GM12891 (cell line): ENCODE measurements around the gene CHCHD6.
A peak's percentile ranks its signal among the peaks of the same experiment; 100 is the strongest.

Experiments used
- DNase-seq: peaks from one replicate; pipeline ENCODE4 v3.0.0; 2011; ENCODE audit warnings: low spot score; ENCODE audit not compliant: insufficient read length
- FAIRE-seq: peaks from 2 replicates; lab custom pipeline; 2011; peaks lifted over from hg19 to GRCh38; lab: Jason Lieb, UNC
- PAX5 ChIP-seq: IDR thresholded peaks from 2 replicates; pipeline ENCODE4 v1.6.1; 2011; ENCODE audit warnings: low read length, moderate library complexity, mild to moderate bottlenecking; ENCODE audit not compliant: insufficient read depth, severe bottlenecking
- POLR2A ChIP-seq: IDR thresholded peaks from 2 replicates; pipeline ENCODE4 v1.6.1; 2011; ENCODE audit warnings: low read depth, low read length, control low read depth
- POLR2AphosphoS5 ChIP-seq: IDR thresholded peaks from 2 replicates; pipeline ENCODE4 v1.6.1; 2011; ENCODE audit warnings: low read depth, low read length, control low read depth
- POU2F2 ChIP-seq: IDR thresholded peaks from 2 replicates; pipeline ENCODE4 v1.6.1; 2011; ENCODE audit warnings: low read depth, mild to moderate bottlenecking, control low read depth, low read length, moderate library complexity
- SPI1 ChIP-seq: IDR thresholded peaks from 2 replicates; pipeline ENCODE4 v1.6.1; 2011; ENCODE audit warnings: low read depth, low read length, control low read depth
- TAF1 ChIP-seq: IDR thresholded peaks from 2 replicates; pipeline ENCODE4 v1.6.1; 2011; ENCODE audit warnings: low read depth, low read length, control low read depth

CHCHD6 gene

DNA sequence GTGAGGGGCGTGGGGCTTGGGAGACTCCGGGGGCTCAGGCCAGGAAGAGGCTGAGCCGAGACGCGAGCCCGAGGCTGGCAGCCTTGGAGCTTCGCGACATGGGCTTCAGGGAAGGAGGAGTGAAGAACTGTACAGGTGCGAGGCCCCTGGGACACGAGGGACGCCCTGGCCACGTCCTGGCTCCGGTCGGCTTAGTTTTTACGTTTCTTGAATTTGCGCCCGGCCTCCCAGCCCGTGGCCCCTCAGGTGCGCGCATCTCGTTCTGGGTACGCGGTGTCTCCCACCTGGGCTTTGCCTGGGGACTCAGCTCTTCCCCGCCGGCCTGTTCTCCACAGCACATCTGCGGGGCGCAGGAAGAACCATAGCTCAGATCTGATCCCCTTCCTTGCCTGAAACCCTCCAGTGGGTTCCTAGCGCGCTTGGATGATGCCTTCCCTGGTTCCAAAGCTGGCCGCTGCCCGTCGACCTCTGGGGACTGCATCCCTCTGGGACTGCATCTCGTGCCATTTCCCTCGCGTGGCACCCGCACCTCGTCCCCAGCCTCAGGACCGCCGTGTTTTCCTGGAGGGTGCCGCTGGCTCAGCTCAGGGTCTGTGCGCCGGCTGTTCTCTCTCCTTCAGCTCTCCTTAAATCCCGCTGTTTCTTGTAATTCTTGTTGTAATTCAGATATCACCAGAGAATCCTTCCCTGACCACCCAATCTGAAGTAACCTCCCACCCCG lies 614 bp downstream of the CHCHD6 start:
- no peak for TF ChIP-seq POU2F2
- TF ChIP-seq SPI1 = no peak
- DNase-seq (peak; percentile 47), FAIRE-seq (peak; percentile 16)

DNA sequence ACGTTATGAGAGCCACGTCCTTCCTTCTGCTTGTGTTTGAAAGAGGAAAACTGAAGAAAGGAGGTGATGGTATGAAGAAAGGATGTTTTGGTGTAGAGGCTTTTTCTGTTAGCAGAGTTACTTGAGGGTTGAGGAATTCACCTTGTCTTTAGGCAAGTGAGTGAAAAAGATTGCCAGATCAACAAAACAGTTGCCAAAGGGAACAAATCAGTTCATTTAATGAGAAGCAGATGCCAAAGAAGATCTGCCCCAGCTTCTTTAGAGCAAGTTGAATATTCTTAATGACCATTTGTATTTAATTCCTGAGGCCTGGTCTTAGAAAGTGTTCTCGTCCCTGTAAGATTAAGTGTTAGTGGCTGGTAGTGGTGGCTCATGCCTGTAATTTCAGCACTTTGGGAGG lies 2.6 kb downstream of the CHCHD6 start:
- no peak for FAIRE-seq
- no peak for DNase-seq
- no peak for TF ChIP-seq TAF1
- TF ChIP-seq POU2F2 = no peak

GRCh38 chr3:126711121-126711760 lies 7.2 kb downstream of the CHCHD6 start:
- DNase-seq (no peak), FAIRE-seq (no peak)
- no peak for TF ChIP-seq POLR2AphosphoS5
- no peak for TF ChIP-seq PAX5
- TF ChIP-seq SPI1 = no peak
- no peak for TF ChIP-seq POLR2A
- no peak for TF ChIP-seq POU2F2
- no peak for TF ChIP-seq TAF1

GRCh38 chr3:126713199-126713598 lies 9.2 kb downstream of the CHCHD6 start:
- no peak for DNase-seq
- FAIRE-seq = no peak
- no peak for TF ChIP-seq POLR2A
- no peak for TF ChIP-seq TAF1
- TF ChIP-seq SPI1 = no peak
- no peak for TF ChIP-seq PAX5
- TF ChIP-seq POLR2AphosphoS5 = no peak
- TF ChIP-seq POU2F2 = no peak

DNA sequence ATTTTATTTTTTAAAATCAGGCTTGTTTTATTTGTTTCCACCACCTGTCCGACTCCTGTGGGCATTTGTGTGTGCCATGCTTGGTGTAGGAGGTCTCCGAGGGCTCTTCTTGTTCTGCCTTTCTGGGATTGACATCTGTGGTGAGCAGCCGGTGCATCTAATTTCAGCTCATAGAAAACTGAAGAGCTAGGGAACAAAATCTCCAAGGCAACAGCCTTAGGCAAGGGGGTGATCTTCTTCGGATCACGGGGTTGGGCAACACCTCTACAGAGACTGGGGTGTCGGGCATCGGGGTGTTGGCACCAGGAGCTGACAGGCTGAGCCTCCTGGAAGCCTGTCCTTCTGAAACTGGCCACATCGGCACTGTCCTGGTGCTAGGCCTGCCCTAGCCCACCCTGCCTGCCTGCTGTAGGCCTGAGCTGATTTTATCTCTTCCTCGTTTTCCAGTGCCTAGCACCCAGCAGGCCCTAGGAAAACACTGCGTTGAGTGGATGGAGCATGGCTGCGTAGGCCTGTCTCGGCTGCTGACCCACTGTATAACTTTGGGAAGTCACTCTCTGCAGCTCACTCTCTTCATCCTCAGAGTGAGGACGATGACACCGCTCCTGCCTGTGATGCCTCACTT lies 10.3 kb downstream of the CHCHD6 start:
- FAIRE-seq = no peak
- TF ChIP-seq POU2F2 = no peak
- no peak for TF ChIP-seq POLR2AphosphoS5
- TF ChIP-seq TAF1 = no peak
- TF ChIP-seq SPI1 = no peak
- no peak for TF ChIP-seq PAX5
- no peak for TF ChIP-seq POLR2A
- no peak for DNase-seq

GRCh38 chr3:126714921-126715320 lies 10.9 kb downstream of the CHCHD6 start:
- no peak for FAIRE-seq
- TF ChIP-seq POU2F2 (no peak), PAX5 (no peak), TAF1 (no peak), SPI1 (no peak), POLR2AphosphoS5 (no peak), POLR2A (no peak)

DNA sequence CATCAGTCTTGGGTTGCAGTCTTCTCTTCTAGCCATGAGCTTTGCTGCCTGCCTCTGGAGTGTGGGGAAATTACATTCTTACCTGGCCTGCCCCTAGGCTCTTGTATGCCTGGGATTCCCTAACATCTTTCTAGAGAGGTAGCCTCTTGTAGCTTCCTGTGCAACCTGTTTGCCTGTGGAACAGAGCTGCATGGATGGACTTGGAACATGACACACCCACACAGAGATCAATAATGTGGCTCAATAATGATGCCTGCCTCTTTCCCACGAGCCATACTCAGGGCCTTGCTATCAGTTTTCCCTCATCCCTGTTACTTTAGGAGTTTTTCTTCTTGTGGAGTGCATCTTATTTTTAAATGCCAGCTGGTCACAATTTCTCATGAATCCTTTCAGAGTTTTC lies 11.4 kb downstream of the CHCHD6 start:
- DNase-seq (no peak), FAIRE-seq (no peak)

More at GRCh38 chr3:126714921-126715320, 10.9 kb downstream of the CHCHD6 start:
- no peak for DNase-seq

DNA sequence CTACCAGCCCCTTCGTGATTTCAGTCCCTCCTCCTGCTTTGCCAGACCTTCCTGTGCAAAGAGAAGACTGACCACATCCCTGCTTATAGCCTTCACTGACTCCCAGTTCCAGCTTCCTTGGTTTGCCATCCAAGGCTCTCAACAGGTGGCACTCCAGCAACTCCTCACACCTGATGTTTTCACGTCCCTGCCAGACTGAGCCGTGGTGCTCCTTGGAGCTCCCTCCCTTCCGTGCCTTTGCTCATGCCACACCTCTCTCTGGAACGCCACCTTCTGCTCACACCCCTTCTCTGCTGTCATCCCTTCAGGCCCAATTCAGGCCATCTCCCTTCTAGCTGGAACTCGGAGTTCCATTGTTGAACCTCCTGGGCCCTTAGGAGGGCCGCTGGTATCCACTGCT lies 12.0 kb downstream of the CHCHD6 start:
- no peak for DNase-seq
- no peak for FAIRE-seq
- no peak for TF ChIP-seq SPI1
- TF ChIP-seq POLR2A = no peak
- TF ChIP-seq POLR2AphosphoS5 = no peak

More for the DNA sequence above, 11.4 kb downstream of the CHCHD6 start:
- TF ChIP-seq POLR2AphosphoS5 (no peak), TAF1 (no peak), POU2F2 (no peak), POLR2A (no peak), PAX5 (no peak), SPI1 (no peak)

GRCh38 chr3:126718561-126719445 lies 14.8 kb downstream of the CHCHD6 start:
- DNase-seq (no peak), FAIRE-seq (no peak)
- no peak for TF ChIP-seq PAX5
- TF ChIP-seq SPI1 = no peak
- TF ChIP-seq POLR2A = no peak
- TF ChIP-seq POU2F2 = no peak
- TF ChIP-seq TAF1 = no peak

DNA sequence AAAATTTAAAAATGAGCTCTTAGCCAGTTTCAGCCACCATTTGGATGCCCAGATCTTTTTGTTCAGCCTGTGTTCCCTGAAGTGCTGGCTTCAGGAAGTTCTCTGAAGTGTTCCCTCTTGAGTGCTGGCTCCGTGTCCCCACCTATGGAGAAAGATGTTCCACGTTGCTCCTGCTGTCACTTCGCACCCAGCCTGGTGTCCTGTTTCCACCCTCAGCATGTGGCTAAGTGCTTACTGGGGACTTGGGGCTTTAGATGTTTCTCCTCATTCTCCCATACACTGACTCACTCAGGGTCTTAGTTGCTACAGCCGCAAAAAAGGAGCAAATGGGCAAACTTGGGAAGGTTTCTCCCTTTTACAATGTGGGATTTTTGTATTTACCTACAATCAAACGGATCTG lies 16.6 kb downstream of the CHCHD6 start:
- DNase-seq (no peak), FAIRE-seq (no peak)
- TF ChIP-seq POLR2AphosphoS5 = no peak
- TF ChIP-seq POLR2A = no peak
- TF ChIP-seq PAX5 = no peak
- TF ChIP-seq POU2F2 = no peak
- no peak for TF ChIP-seq SPI1
- no peak for TF ChIP-seq TAF1
